IgD-negative memory B cell (primary cell): ENCODE results near the gene MLH1. TPM values are rescaled to one million over a fixed set of nuclear protein-coding genes. Genes with fewer than 3 reads are reported as not detected.

Experiments used
- H3K27ac Mint-ChIP-seq, 3 donors: one replicate each; pipeline ENCODE4 v1.8.0; 2020 to 2022; ENCODE audit warnings: mild to moderate bottlenecking in 3 of 3, mixed read lengths in 3 of 3, moderate library complexity in 1 of 3
- H3K27me3 Mint-ChIP-seq: one replicate; pipeline ENCODE4 v1.8.0; 2021; ENCODE audit warnings: mixed read lengths
- H3K36me3 Mint-ChIP-seq: one replicate; pipeline ENCODE4 v1.8.0; 2020; ENCODE audit warnings: mild to moderate bottlenecking, mixed read lengths
- H3K4me1 Mint-ChIP-seq, 3 donors: one replicate each; pipeline ENCODE4 v1.8.0; 2020 to 2022; ENCODE audit warnings: mixed read lengths in 3 of 3, mild to moderate bottlenecking in 1 of 3
- H3K4me3 Mint-ChIP-seq, 4 donors: one replicate each; pipeline ENCODE4 v1.8.0; 2020 to 2022; ENCODE audit warnings: mild to moderate bottlenecking in 4 of 4, mixed read lengths in 4 of 4, moderate library complexity in 3 of 4
- H3K9me3 Mint-ChIP-seq, 3 donors: one replicate each; pipeline ENCODE4 v1.8.0; 2020 to 2021; ENCODE audit warnings: mixed read lengths in 3 of 3, mild to moderate bottlenecking in 1 of 3
- polyA plus RNA-seq: library from polyadenylated mRNA; unstranded; fragments of 300-500 nt; fragmentation: Illumina TruSeq; gene quantifications from one replicate; pipeline ENCODE4 v1.2.3, GENCODE V29; 2021

Gene MLH1
- polyA plus RNA-seq, 1 donor from 2014 or later = 19.7 TPM

DNA sequence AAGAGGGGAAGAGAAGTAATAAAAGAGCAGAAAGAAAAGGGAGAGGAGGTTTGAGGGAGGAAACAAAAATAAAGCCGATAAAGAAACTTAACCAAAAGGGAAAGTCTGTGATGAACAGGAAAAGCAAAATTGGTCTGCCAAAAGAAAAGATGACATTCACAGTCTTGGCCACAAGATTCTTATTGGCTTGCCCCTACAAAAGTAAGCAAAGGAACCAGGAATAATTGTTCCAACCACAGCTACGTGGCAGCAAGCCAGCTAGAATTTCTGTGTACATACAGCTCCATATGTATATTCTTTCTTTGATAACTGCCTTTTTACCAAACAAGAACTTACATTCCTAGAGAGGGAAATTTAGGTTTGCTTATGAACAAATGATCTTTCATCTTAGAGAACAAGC lies 79.6 kb downstream of the MLH1 start:
- Mint-ChIP-seq H3K36me3 (peaks cover 18% of the 10 kb centered on the region), H3K4me3 (no peak overlapping the region), H3K27ac (peak overlapping the region in 1 of 3 donors; percentile 82), H3K4me1 (no peaks in the 10 kb centered on the region), H3K9me3 (no peaks in the 10 kb centered on the region), H3K27me3 (no peaks in the 10 kb centered on the region)

GRCh38 chr3:37074178-37074577 lies 80.9 kb downstream of the MLH1 start:
- Mint-ChIP-seq H3K4me1 (no peaks in the 10 kb centered on the region), H3K27me3 (no peaks in the 10 kb centered on the region), H3K4me3 (no peak overlapping the region), H3K27ac (no peak overlapping the region), H3K36me3 (peaks cover 18% of the 10 kb centered on the region), H3K9me3 (no peaks in the 10 kb centered on the region)

- no peaks in the 10 kb centered on the region for H3K4me1 Mint-ChIP-seq
- peaks cover 24% of the 10 kb centered on the region for H3K36me3 Mint-ChIP-seq
- no peak overlapping the region for H3K27ac Mint-ChIP-seq
- H3K27me3 Mint-ChIP-seq = no peaks in the 10 kb centered on the region
- H3K9me3 Mint-ChIP-seq = peaks cover 0 to 1% (median 0%) of the 10 kb centered on the region in 3 donors
- H3K4me3 Mint-ChIP-seq = peak overlapping the region in 1 of 4 donors; percentile 8
Measured at GRCh38 chr3:37075955-37076354, 82.6 kb downstream of the MLH1 start.

DNA sequence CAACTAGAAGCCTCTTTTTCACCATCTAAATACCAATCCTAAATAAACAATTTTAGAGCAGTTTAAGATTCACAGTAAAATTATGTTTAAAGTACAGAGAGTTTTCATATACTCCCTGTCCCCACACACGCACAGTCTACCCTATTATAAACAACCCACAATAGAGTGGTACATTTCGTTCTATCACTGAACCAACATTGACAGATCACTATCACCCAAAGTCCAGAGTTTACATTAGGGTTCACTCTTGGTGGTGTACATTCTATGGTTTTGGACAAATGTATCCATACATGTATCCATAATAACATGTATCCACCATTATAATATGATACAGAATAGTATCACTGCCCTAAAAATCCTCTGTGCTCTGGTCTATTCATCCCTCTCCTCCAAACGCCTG lies 89.0 kb downstream of the MLH1 start:
- peaks cover 11% of the 10 kb centered on the region for H3K36me3 Mint-ChIP-seq
- H3K27ac Mint-ChIP-seq = no peak overlapping the region
- H3K4me1 Mint-ChIP-seq = peaks cover 4% of the 10 kb centered on the region in 3 donors
- no peak overlapping the region for H3K4me3 Mint-ChIP-seq
- H3K9me3 Mint-ChIP-seq = peaks cover 0 to 1% (median 0%) of the 10 kb centered on the region in 3 donors
- H3K27me3 Mint-ChIP-seq = no peaks in the 10 kb centered on the region

DNA sequence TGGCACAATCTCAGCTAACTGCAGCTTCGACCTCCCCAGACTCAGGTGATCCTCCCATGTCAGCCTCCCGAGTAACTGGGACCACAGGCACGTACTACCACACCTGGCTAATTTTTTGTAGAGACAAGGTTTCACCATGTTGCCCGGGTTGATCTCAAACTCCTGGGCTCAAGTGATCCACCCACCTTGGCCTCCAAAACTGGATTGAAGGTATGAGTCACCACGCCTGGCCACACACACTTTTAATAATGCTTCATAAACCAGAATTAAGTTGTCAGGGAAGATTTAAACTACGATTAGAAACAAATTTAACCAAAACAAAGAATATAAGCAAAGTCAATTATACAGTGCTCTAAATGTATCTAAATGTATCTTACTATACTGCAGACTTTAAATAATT lies 93.6 kb downstream of the MLH1 start:
- Mint-ChIP-seq H3K4me1 (peaks cover 4% of the 10 kb centered on the region in 3 donors), H3K9me3 (no peaks in the 10 kb centered on the region), H3K4me3 (no peak overlapping the region), H3K36me3 (peaks cover 12% of the 10 kb centered on the region), H3K27me3 (no peaks in the 10 kb centered on the region), H3K27ac (no peak overlapping the region)

DNA sequence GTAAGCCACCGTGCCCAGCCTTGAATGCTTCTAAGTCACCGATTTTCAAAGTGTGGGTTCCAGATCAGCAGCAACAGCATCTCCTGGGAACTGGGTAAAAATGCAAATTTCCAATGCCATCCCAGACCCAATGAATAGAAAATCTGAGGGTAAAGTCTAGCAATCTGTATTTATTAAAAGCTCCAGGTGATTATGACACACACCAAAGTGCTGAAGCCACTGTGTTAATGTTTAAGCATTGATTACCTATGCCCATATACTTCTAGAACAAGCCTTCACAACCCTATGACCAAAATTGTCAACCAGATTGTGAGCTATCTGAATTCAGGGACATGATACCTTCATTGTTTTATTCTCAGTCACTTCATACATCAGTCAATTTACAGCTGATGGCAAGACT lies 94.6 kb downstream of the MLH1 start:
- Mint-ChIP-seq H3K27me3 (no peaks in the 10 kb centered on the region), H3K4me1 (peaks cover 4% of the 10 kb centered on the region in 3 donors), H3K4me3 (no peak overlapping the region), H3K27ac (no peak overlapping the region), H3K36me3 (peaks cover 12% of the 10 kb centered on the region), H3K9me3 (no peaks in the 10 kb centered on the region)

- Mint-ChIP-seq H3K4me3 (no peak overlapping the region), H3K36me3 (peaks cover 20% of the 10 kb centered on the region), H3K4me1 (no peaks in the 10 kb centered on the region), H3K9me3 (no peaks in the 10 kb centered on the region), H3K27ac (peak overlapping the region in 1 of 3 donors; percentile 81), H3K27me3 (no peaks in the 10 kb centered on the region)
Measured at GRCh38 chr3:37092484-37092883, 99.2 kb downstream of the MLH1 start.

DNA sequence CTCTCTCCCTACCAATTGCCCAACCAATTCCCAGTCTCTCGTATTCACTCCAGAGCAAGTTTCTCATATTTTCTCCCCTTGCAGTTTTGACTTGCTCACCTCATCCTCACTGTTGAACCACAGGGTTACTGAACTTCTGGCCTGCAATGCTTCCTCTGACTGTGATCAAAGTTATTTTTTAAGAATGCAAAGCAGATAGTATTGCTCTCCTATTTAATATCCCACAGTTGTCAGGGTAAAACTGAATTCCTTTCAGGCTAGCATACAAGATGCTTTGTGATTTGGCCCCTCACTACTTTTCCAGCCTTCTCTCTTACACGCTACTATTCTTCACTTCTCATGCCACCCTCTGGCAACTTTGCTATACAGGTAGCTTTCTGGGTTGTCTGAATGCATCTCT lies 100.2 kb downstream of the MLH1 start:
- no peak overlapping the region for H3K4me3 Mint-ChIP-seq
- H3K36me3 Mint-ChIP-seq = peaks cover 15% of the 10 kb centered on the region
- H3K9me3 Mint-ChIP-seq = no peaks in the 10 kb centered on the region
- H3K27ac Mint-ChIP-seq = no peak overlapping the region
- H3K4me1 Mint-ChIP-seq = no peaks in the 10 kb centered on the region
- H3K27me3 Mint-ChIP-seq = no peaks in the 10 kb centered on the region

DNA sequence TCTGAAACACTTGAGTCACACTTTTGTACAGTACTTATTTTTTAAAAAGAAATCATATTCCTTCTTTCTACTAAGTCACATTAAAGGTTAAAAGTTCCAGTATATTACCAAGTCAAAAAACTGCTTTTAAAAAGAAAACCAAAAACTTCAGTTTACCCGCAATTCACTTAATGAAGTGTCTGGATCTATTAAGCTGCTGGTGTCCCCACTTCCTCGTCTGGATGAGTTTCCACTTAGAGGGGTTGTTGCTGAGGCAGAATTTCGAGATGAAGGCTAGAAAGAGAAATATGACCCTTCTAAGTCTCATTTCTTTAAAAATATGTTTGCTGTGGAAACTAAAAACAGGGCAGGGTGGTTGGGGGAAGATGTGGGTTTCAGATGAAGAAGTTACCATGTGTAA lies 101.3 kb downstream of the MLH1 start:
- no peak overlapping the region for H3K4me3 Mint-ChIP-seq
- no peak overlapping the region for H3K27ac Mint-ChIP-seq
- H3K36me3 Mint-ChIP-seq = peaks cover 15% of the 10 kb centered on the region
- no peaks in the 10 kb centered on the region for H3K4me1 Mint-ChIP-seq
- no peaks in the 10 kb centered on the region for H3K9me3 Mint-ChIP-seq
- no peaks in the 10 kb centered on the region for H3K27me3 Mint-ChIP-seq

GRCh38 chr3:37096288-37096687 lies 103.0 kb downstream of the MLH1 start:
- H3K36me3 Mint-ChIP-seq = peaks cover 13% of the 10 kb centered on the region
- H3K4me1 Mint-ChIP-seq = no peaks in the 10 kb centered on the region
- no peaks in the 10 kb centered on the region for H3K27me3 Mint-ChIP-seq
- H3K9me3 Mint-ChIP-seq = no peaks in the 10 kb centered on the region
- no peak overlapping the region for H3K4me3 Mint-ChIP-seq
- H3K27ac Mint-ChIP-seq = no peak overlapping the region

GRCh38 chr3:37096975-37097374 lies 103.7 kb downstream of the MLH1 start:
- Mint-ChIP-seq H3K9me3 (no peaks in the 10 kb centered on the region), H3K4me3 (no peak overlapping the region), H3K27ac (peak overlapping the region in 1 of 3 donors; percentile 25), H3K27me3 (no peaks in the 10 kb centered on the region), H3K4me1 (peaks cover 0 to under 1% (median 0%) of the 10 kb centered on the region in 3 donors), H3K36me3 (peaks cover 13% of the 10 kb centered on the region)

DNA sequence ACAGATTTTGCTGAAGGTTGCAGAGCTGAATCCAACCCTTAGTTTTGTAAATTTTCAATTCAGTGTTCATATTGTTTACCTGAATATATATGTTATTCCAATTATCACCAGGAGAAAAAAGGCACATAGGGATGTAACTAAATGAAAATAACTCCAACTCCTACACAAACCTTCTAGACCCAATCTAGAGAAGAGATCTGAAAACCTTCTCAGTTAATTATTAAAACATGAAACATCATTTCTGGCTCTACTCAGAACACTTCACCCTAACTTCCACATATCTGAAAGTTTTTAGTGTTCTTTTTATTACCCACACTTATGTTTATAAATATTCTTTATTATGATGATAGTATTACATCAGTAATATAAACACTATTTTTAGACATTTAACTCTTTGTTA lies 104.5 kb downstream of the MLH1 start:
- no peaks in the 10 kb centered on the region for H3K27me3 Mint-ChIP-seq
- peaks cover 13% of the 10 kb centered on the region for H3K36me3 Mint-ChIP-seq
- H3K27ac Mint-ChIP-seq = no peak overlapping the region

GRCh38 chr3:37098884-37099283 lies 105.6 kb downstream of the MLH1 start:
- H3K4me3 Mint-ChIP-seq = no peak overlapping the region
- H3K27ac Mint-ChIP-seq = no peak overlapping the region
- no peaks in the 10 kb centered on the region for H3K9me3 Mint-ChIP-seq
- H3K4me1 Mint-ChIP-seq = peaks cover 0 to 4% (median 3%) of the 10 kb centered on the region in 3 donors
- no peaks in the 10 kb centered on the region for H3K27me3 Mint-ChIP-seq
- H3K36me3 Mint-ChIP-seq = peaks cover 8% of the 10 kb centered on the region

More for the DNA sequence above, 104.5 kb downstream of the MLH1 start:
- Mint-ChIP-seq H3K4me1 (peaks cover 0 to 4% (median 0%) of the 10 kb centered on the region in 3 donors), H3K4me3 (no peak overlapping the region), H3K9me3 (no peaks in the 10 kb centered on the region)

DNA sequence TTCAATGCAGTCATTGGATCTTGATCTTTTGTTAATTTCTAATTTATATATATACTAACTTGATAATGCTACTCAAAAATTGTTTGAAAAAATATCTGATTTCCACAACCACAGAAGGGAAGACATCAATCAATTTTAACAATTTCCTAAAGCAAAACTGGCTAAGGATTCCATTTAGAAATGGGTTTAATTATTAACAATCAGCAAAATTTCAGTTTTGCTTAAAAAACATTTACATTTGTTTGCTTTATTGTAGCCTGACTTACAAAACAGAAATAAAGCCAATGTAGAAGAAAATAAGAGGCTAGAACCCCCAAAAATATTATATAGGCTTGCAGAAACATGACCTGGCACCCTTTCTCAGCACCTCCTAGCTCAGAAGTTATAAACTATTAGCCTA lies 106.2 kb downstream of the MLH1 start:
- H3K4me1 Mint-ChIP-seq = peaks cover 0 to 4% (median 3%) of the 10 kb centered on the region in 3 donors
- no peaks in the 10 kb centered on the region for H3K27me3 Mint-ChIP-seq
- no peaks in the 10 kb centered on the region for H3K9me3 Mint-ChIP-seq
- H3K27ac Mint-ChIP-seq = no peak overlapping the region
- H3K4me3 Mint-ChIP-seq = no peak overlapping the region
- H3K36me3 Mint-ChIP-seq = peaks cover 7% of the 10 kb centered on the region

DNA sequence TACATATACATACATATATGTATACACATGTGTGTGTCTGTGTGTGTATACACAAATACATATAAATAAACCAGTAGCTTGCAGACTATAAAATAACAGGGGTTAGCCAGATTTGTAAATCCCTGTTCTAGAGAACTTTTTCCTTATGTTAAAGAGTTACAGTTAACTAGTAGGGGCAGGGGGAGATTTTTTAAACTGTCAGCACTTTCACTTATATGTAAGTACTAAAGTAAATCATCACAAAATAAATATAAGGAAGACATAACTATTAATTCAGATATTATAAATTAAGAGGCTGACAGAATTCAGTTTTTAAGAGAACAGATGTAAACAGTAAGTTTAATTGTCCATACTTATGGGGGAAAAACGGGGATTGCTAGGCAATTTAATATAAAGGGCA lies 107.1 kb downstream of the MLH1 start:
- Mint-ChIP-seq H3K36me3 (peaks cover 4% of the 10 kb centered on the region), H3K27me3 (no peaks in the 10 kb centered on the region), H3K4me3 (no peak overlapping the region), H3K9me3 (no peaks in the 10 kb centered on the region), H3K27ac (no peak overlapping the region), H3K4me1 (peaks cover 0 to 4% (median 3%) of the 10 kb centered on the region in 3 donors)
